ENCODE data around the gene APIP. TPM values are rescaled to one million over a fixed set of nuclear protein-coding genes. Genes with fewer than 3 reads are reported as not detected.

Gene APIP
- total RNA-seq, 1 experiment from 2014 or later = 31.3 TPM

DNA sequence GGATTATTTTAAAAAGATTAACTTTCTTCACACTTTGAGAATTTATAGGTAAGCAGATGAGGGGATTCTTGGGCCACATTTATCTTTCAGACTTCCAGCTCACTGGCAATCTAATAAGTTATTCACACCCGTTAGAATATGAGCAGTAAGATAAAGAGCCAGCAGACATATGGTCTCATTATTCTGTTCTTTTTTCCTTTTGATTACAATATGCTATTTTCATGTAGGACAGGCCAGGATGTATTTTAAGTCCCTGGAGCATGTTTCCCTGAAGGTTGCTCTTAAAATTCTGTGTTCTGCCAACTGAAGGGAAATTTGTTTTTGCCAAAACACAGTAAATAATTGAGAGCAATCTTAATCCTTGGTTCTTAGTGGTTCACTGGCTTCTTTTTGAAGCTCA is 22.4 kb upstream of the APIP start:
- H2BK15ac ChIP-seq (ENCODE audit: low read depth, low read length) = no peak overlapping the region
- H3T11ph ChIP-seq (ENCODE audit: low read length) = no peak overlapping the region
- H3K27me3 ChIP-seq (ENCODE audit: insufficient read depth, low read length) = no peaks in the 10 kb centered on the region
- H3K4ac ChIP-seq (ENCODE audit: low read depth, low read length) = no peak overlapping the region
- Mint-ChIP-seq H3K27me3 (ENCODE audit: low read depth) (no peaks in the 10 kb centered on the region), H3K4me3 (no peak overlapping the region), H3K36me3 (ENCODE audit: insufficient read depth in 1 of 3, low read depth in 3 of 3) (peaks cover 0 to 4% (median 3%) of the 10 kb centered on the region in 3 experiments; a peak in 5 of 7 replicates), H3K27ac (no peak overlapping the region), H3K9me3 (no peaks in the 10 kb centered on the region; a peak in 1 of 5 replicates), H3K4me1 (peaks cover 4 to 9% of the 10 kb centered on the region in 2 experiments; a peak in 3 of 4 replicates)
- H2BK12ac ChIP-seq (ENCODE audit: insufficient read length, low read depth, low read length) = no peak overlapping the region
- H3K56ac ChIP-seq (ENCODE audit: insufficient read length, low read depth, low read length) = no peak overlapping the region
- no CpG with 5 or more reads among the region's 1 CpG for WGBS (ENCODE audit: extremely low coverage, insufficient read length, low lambda C conversion rate)
- no peak overlapping the region for H4K8ac ChIP-seq (replicated peaks; ENCODE audit: insufficient read length, low read depth, low read length)
- no peak overlapping the region for H3K9ac ChIP-seq (ENCODE audit: extremely low read depth, insufficient read length, low read length)
- no peak overlapping the region for H3K14ac ChIP-seq (ENCODE audit: insufficient read depth, low read length)
- no peaks in the 10 kb centered on the region for H3K9me3 ChIP-seq (ENCODE audit: control insufficient read depth, low read depth, low read length)
- H3K79me1 ChIP-seq (ENCODE audit: insufficient read depth, low read depth, low read length, poor library complexity, severe bottlenecking) = peaks cover 2% of the 10 kb centered on the region
- H3K27ac ChIP-seq (ENCODE audit: insufficient read length, low read depth, low read length) = no peak overlapping the region
- TF ChIP-seq, protein P1, sequence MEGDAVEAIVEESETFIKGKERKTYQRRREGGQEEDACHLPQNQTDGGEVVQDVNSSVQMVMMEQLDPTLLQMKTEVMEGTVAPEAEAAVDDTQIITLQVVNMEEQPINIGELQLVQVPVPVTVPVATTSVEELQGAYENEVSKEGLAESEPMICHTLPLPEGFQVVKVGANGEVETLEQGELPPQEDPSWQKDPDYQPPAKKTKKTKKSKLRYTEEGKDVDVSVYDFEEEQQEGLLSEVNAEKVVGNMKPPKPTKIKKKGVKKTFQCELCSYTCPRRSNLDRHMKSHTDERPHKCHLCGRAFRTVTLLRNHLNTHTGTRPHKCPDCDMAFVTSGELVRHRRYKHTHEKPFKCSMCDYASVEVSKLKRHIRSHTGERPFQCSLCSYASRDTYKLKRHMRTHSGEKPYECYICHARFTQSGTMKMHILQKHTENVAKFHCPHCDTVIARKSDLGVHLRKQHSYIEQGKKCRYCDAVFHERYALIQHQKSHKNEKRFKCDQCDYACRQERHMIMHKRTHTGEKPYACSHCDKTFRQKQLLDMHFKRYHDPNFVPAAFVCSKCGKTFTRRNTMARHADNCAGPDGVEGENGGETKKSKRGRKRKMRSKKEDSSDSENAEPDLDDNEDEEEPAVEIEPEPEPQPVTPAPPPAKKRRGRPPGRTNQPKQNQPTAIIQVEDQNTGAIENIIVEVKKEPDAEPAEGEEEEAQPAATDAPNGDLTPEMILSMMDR (conservative IDR thresholded peaks at IDR 0.05) = no peak
- no peaks in the 10 kb centered on the region for H4K20me1 ChIP-seq (ENCODE audit: control insufficient read depth, insufficient read depth, insufficient read length)
- H2AFZ ChIP-seq (ENCODE audit: low read length) = no peak overlapping the region
- DNase-seq = no peak
- no peak overlapping the region for H4K91ac ChIP-seq (ENCODE audit: insufficient read length, low read depth, low read length)
- no peak overlapping the region for H3K4me2 ChIP-seq (ENCODE audit: insufficient read depth, insufficient read length, low read length)
- no peak overlapping the region for H3K18ac ChIP-seq (ENCODE audit: insufficient read length, low read depth, low read length)
- H3K23ac ChIP-seq (ENCODE audit: insufficient read length, low read depth, low read length) = no peak overlapping the region
- no peaks in the 10 kb centered on the region for H3K4me1 ChIP-seq (ENCODE audit: insufficient read depth, low read length)
- peaks cover under 1% of the 10 kb centered on the region; the same call in 1 of the 2 replicates for H3K79me2 ChIP-seq (ENCODE audit: insufficient read depth, low read length)
- H4K5ac ChIP-seq (ENCODE audit: insufficient read length, low read depth, low read length) = no peak overlapping the region
- no peak overlapping the region for H2BK120ac ChIP-seq (ENCODE audit: low read depth, low read length, poor library complexity, severe bottlenecking)
- no peak overlapping the region for H2BK5ac ChIP-seq (ENCODE audit: insufficient read length, low read length)
- no peak overlapping the region for H2AK5ac ChIP-seq (ENCODE audit: insufficient read length, low read length)
- no peaks in the 10 kb centered on the region for H3K23me2 ChIP-seq (ENCODE audit: insufficient read length, low read depth, low read length, poor library complexity, severe bottlenecking)
- H2BK20ac ChIP-seq (ENCODE audit: low read depth, low read length, poor library complexity, severe bottlenecking) = no peak overlapping the region
